Sigmoid colon (tissue), 7 donors: ENCODE data around the gene MRPL34. TPM values are rescaled to one million over a fixed set of nuclear protein-coding genes. Genes with fewer than 3 reads are reported as not detected.

ENCODE experiments used
- DNase-seq: peaks from one replicate; pipeline ENCODE4 v3.0.0-alpha.2; 2019
- H3K27ac ChIP-seq, 4 donors: fragments of 200-600 bp; sonication (generic); one replicate each; pipeline ENCODE4 v1.5.1; 2016 to 2019; ENCODE audit warnings: mild to moderate bottlenecking in 1 of 4
- H3K27me3 ChIP-seq, 3 donors: fragments of 200-600 bp; sonication (generic); one replicate each; pipeline ENCODE4 v1.5.1; 2019; ENCODE audit warnings: mild to moderate bottlenecking in 1 of 3
- H3K36me3 ChIP-seq, 4 donors: fragments of 200-600 bp; sonication (generic); one replicate each; pipeline ENCODE4 v1.5.1; 2016 to 2019
- H3K4me1 ChIP-seq, 4 donors: fragments of 200-600 bp; sonication (generic); one replicate each; pipeline ENCODE4 v1.5.1; 2017 to 2019
- H3K4me3 ChIP-seq, 4 donors: fragments of 200-600 bp; sonication (generic); one replicate each; pipeline ENCODE4 v1.5.1; 2017 to 2019; ENCODE audit warnings: mild to moderate bottlenecking in 2 of 4, moderate library complexity in 1 of 4
- H3K9me3 ChIP-seq, 4 donors: fragments of 200-600 bp in 3 of 4; sonication (generic) in 3 of 4; one replicate each; pipeline versions ENCODE4 v1.5.1 to v1.6.1; 2013 to 2019
- CTCF ChIP-seq, 4 experiments: fragments of 450-650 bp in 3 of 4; fragments of 200-600 bp in 1 of 4; IDR thresholded peaks; one replicate each; pipeline ENCODE4 v1.5.1; 2016 to 2019; ENCODE audit warnings: antibody characterized with exemption in 4 of 4, mild to moderate bottlenecking in 3 of 4, moderate library complexity in 2 of 4
- EP300 ChIP-seq, 4 donors: sonication (generic); formaldehyde crosslinking; IDR thresholded peaks; one replicate each; pipeline ENCODE4 v1.6.1; 2017; ENCODE audit warnings: antibody characterized with exemption in 4 of 4
- POLR2A ChIP-seq, 2 donors: fragments of 450-650 bp; IDR thresholded peaks; one replicate each; pipeline ENCODE4 v1.6.1; 2016; ENCODE audit warnings: antibody characterized with exemption in 2 of 2, mild to moderate bottlenecking in 2 of 2, moderate library complexity in 2 of 2
- POLR2AphosphoS5 ChIP-seq, 4 donors: sonication (generic); formaldehyde crosslinking; IDR thresholded peaks; one replicate each; pipeline ENCODE4 v1.6.1; 2017; ENCODE audit warnings: antibody characterized with exemption in 4 of 4
- WGBS, 2 donors: extraction: QIAGEN DNeasy Blood & Tissue Kit; methylation state at CpG; one replicate each; pipeline ENCODE4 v1.1.7; 2013; 5-methylcytosine and 5-hydroxymethylcytosine counted together
- intact Hi-C: fragments of 100-400 bp; cut with DNase I; formaldehyde crosslinking; loops from one replicate; pipeline ENCODE4 v1.15.1; 2023
- polyA plus RNA-seq, 3 donors: library from polyadenylated mRNA; stranded (reverse); fragments of 200-250 nt; gene quantifications; one replicate each; pipeline ENCODE4 v1.2.3, GENCODE V29; 2013
- total RNA-seq, 4 donors: library from RNA; depleted of rRNA; stranded (reverse); fragments of >200 nt; gene quantifications; one replicate each; pipeline ENCODE4 v1.1.0, GENCODE V29; 2016
- donor health status: healthy with polysubstance abuse.
- donor health status: Bipolar disorder and iron deficiency.
- donor health status: healthy.

The MRPL34 gene
- total RNA-seq, result 100 to 1,000 TPM; 174 to 390 (median 267) TPM
- polyA plus RNA-seq, result 100 to 1,000 TPM; 217 to 476 (median 275) TPM

DNA sequence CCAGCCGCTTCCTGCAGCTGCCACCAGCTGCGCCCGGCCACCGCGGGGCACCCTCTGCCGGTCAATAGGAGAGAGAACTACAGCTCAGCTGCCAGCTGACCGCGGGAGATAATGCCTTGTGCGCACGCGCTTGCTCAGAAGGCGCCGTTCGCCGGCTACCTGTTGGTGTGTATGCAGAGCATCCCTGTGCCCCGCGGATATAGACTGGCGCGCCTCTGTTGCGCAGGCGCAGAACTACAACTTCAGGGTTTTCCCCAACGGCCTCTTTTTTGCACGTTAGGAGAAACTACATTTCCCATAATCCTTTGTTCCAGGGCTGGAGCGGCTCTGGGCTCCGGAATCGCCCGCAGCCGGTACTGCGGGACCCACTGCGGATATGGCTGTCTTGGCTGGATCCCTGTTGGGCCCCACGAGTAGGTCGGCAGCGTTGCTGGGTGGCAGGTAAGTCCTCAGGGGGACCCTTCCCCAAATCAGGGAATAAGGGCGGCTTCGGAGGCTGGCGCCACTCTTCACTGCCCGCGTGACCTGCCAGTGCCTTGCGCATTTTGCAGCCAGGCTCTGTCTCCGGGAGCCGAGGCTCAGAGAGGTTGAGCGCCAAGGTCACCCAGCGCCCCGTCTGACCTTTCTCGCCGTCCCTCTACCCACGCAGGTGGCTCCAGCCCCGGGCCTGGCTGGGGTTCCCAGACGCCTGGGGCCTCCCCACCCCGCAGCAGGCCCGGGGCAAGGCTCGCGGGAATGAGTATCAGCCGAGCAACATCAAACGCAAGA lies at the start of gene MRPL34:
Gene MRPL34, plus strand, starts transcription at position 356 of the 768 bp plus-strand sequence. Its CDS starts 21 bp downstream, at position 377.
- TF ChIP-seq EP300 (IDR thresholded peaks at IDR 0.05), result peak in 1 of 4 donors; percentile 4
- peak; percentile 53 to 59 for TF ChIP-seq POLR2A (IDR thresholded peaks at IDR 0.05)
- TF ChIP-seq POLR2AphosphoS5 (IDR thresholded peaks at IDR 0.05), result peak in 3 of 4 donors; percentile 78 to 94 (median 83)
- TF ChIP-seq CTCF (IDR thresholded peaks at IDR 0.05), result peak; percentile 71 to 93 (median 84)
- Histone ChIP-seq H3K9me3 (no peaks in the 10 kb centered on the region), H3K4me1 (peaks cover 0 to 75% (median 66%) of the 10 kb centered on the region in 4 donors), H3K4me3 (peak within 1 kb of the TSS; percentile 67 to 78 (median 72)), H3K27me3 (no peaks in the 10 kb centered on the region), H3K36me3 (peaks cover 0 to 5% (median 2%) of the 10 kb centered on the region in 4 donors), H3K27ac (peak within 1 kb of the TSS; percentile 92 to 97 (median 94))
- intact Hi-C loops, result loop anchor here (2.0 to 5.0 kb wide), 2 partner anchors 29 to 58 kb away; partner anchors contain the start of genes ANO8 and NR2F6
- 0% methylated on average over 55 of the region's 55 CpGs for WGBS, 2 donors
- DNase-seq, result peak; percentile 99

DNA sequence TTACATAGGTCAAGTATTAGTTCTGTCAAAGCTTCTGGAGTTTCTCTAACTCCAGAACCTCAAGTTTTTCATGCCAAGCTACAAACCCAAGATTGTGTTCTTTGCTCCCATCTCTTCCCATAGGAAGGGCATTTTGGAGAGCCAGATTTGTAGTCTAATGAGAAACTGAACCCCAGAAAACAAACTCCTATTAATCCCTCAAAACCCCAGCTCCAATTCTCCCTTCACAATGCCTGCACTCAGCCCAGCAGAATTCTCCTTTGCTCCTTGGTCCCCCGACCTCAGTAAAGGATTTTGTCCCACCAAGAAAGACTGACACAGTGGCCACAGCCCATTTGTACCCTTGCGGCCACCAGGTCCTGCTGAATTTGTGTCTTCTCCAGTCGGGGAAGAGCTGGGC lies 49.5 kb upstream of the MRPL34 start:
- Histone ChIP-seq H3K27me3 (no peaks in the 10 kb centered on the region), H3K36me3 (no peaks in the 10 kb centered on the region), H3K4me3 (no peak overlapping the region), H3K9me3 (peaks cover 0 to 5% (median 0%) of the 10 kb centered on the region in 4 donors), H3K4me1 (no peaks in the 10 kb centered on the region), H3K27ac (no peak overlapping the region)
- no peak for TF ChIP-seq POLR2A (IDR thresholded peaks at IDR 0.05)
- TF ChIP-seq EP300 (IDR thresholded peaks at IDR 0.05), result no peak
- TF ChIP-seq POLR2AphosphoS5 (IDR thresholded peaks at IDR 0.05), result no peak
- TF ChIP-seq CTCF (IDR thresholded peaks at IDR 0.05), result no peak
- WGBS, 2 donors, result 71 to 84% methylated on average over 3 of the region's 3 CpGs
- no peak for DNase-seq
- intact Hi-C loops, result no loop called here

DNA sequence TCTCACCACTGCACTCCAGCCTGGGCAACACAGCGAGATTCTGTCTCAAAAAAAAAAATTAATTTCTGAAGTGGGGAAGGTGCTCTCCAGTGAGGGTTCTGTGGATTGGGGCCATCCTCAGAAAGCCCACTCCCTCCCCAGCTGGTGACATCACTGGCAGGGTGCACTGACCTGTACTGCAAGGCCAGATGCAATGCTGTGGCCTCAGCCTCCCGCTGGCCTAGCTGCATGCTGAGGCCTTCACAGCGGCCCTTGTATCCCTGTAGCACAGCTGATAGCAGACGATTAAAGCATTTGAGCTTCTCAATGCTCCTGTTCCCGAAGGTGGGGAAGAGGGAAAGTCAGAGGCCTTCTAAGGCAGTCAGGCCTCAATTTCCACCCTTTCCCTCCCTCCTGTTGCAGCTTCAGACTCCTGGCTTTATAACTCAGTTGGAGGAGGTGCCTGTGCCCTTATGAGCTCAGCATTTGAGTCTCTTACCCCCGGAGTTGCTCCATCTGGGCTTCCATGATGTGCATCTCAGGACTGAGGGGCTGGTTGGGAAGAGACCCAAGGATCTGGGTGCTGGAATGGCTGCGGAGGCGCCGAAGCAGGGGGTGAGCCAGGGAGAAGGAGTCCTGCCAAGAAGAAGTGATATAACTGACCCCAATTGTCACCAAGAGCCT lies 46.4 kb upstream of the MRPL34 start:
- Histone ChIP-seq H3K4me1 (no peaks in the 10 kb centered on the region), H3K27me3 (no peaks in the 10 kb centered on the region), H3K9me3 (peaks cover 0 to 5% (median 0%) of the 10 kb centered on the region in 4 donors), H3K36me3 (no peaks in the 10 kb centered on the region), H3K27ac (no peak overlapping the region), H3K4me3 (no peak overlapping the region)
- TF ChIP-seq POLR2A (IDR thresholded peaks at IDR 0.05) (no peak), POLR2AphosphoS5 (IDR thresholded peaks at IDR 0.05) (no peak), EP300 (IDR thresholded peaks at IDR 0.05) (no peak), CTCF (IDR thresholded peaks at IDR 0.05) (no peak)
- intact Hi-C loops, result no loop called here
- 92 to 95% methylated on average over 9 of the region's 9 CpGs for WGBS, 2 donors
- DNase-seq, result no peak

GRCh38 chr19:17259934-17260333 lies 45.7 kb upstream of the MRPL34 start:
- 75 to 82% methylated on average over 1 of the region's 1 CpG for WGBS, 2 donors
- H3K27me3 ChIP-seq, result no peaks in the 10 kb centered on the region
- no peaks in the 10 kb centered on the region for H3K4me1 ChIP-seq
- no peak overlapping the region for H3K4me3 ChIP-seq
- no peak for TF ChIP-seq CTCF (IDR thresholded peaks at IDR 0.05)
- no peak for TF ChIP-seq EP300 (IDR thresholded peaks at IDR 0.05)
- no peak for TF ChIP-seq POLR2AphosphoS5 (IDR thresholded peaks at IDR 0.05)
- no peak for TF ChIP-seq POLR2A (IDR thresholded peaks at IDR 0.05)
- H3K9me3 ChIP-seq, result peaks cover 0 to 5% (median 0%) of the 10 kb centered on the region in 4 donors
- intact Hi-C loops, result no loop called here
- H3K36me3 ChIP-seq, result no peaks in the 10 kb centered on the region
- no peak overlapping the region for H3K27ac ChIP-seq
- no peak for DNase-seq
